SK-N-SH treated with all-trans-retinoic acid at 6 μM for 48 hours (cell line): ENCODE results near the gene NPAS3.

Experiments
- ATAC-seq: fragments of 200-7000 bp; cut with Tn5 transposase; 3 replicates; pipeline ENCODE4 v1.9.1; 2020; ENCODE audit warnings: mild to moderate bottlenecking, moderate library complexity
- ARNTL ChIP-seq: fragments of 450-650 bp; formaldehyde crosslinking; IDR thresholded peaks from 2 replicates; pipeline ENCODE4 v1.5.0; 2020; ENCODE audit warnings: low read depth, mild to moderate bottlenecking, moderate library complexity, borderline replicate concordance
- BACH2 ChIP-seq: fragments of 250-450 bp; sonication (Bioruptor Pico); IDR thresholded peaks from 2 replicates; pipeline ENCODE4 v1.9.0; 2021; ENCODE audit warnings: mild to moderate bottlenecking, borderline replicate concordance
- CREB5 ChIP-seq: fragments of 250-450 bp; sonication (Bioruptor Pico); IDR thresholded peaks from 2 replicates; pipeline ENCODE4 v1.5.1; 2020; ENCODE audit warnings: low read depth, mild to moderate bottlenecking, moderate library complexity
- CSDC2 ChIP-seq: fragments of 250-450 bp; sonication (Bioruptor Pico); IDR thresholded peaks from 2 replicates; pipeline ENCODE4 v1.5.0; 2020; ENCODE audit warnings: mild to moderate bottlenecking, moderate library complexity
- CSRNP3 ChIP-seq: fragments of 250-450 bp; sonication (Bioruptor Pico); IDR thresholded peaks from 2 replicates; pipeline ENCODE4 v1.5.1; 2021; ENCODE audit warnings: mild to moderate bottlenecking, moderate library complexity
- ESRRG ChIP-seq: fragments of 250-450 bp; sonication (Bioruptor Pico); IDR thresholded peaks from 2 replicates; pipeline ENCODE4 v1.6.1; 2021; ENCODE audit warnings: mild to moderate bottlenecking
- GLIS3 ChIP-seq: fragments of 250-450 bp; sonication (Bioruptor Pico); IDR thresholded peaks from 2 replicates; pipeline ENCODE4 v1.5.0; 2020; ENCODE audit warnings: mild to moderate bottlenecking, moderate library complexity
- ISL1 ChIP-seq: fragments of 250-450 bp; sonication (Bioruptor Pico); IDR thresholded peaks from 2 replicates; pipeline ENCODE4 v2.1.2; 2022; ENCODE audit warnings: mild to moderate bottlenecking, moderate library complexity
- OSR1 ChIP-seq: fragments of 250-450 bp; sonication (Bioruptor Pico); IDR thresholded peaks from 2 replicates; pipeline ENCODE4 v1.8.0; 2022; ENCODE audit warnings: moderate library complexity, mild to moderate bottlenecking, inconsistent platforms
- PPARA ChIP-seq: fragments of 250-450 bp; sonication (Bioruptor Pico); IDR thresholded peaks from 2 replicates; pipeline ENCODE4 v1.5.0; 2020; ENCODE audit warnings: mild to moderate bottlenecking, borderline replicate concordance
- RARB ChIP-seq: fragments of 250-450 bp; sonication (Bioruptor Pico); IDR thresholded peaks from 2 replicates; pipeline ENCODE4 v1.8.0; 2021; ENCODE audit warnings: mild to moderate bottlenecking, moderate library complexity
- TCF4 ChIP-seq: fragments of 250-450 bp; sonication (Bioruptor Pico); IDR thresholded peaks from 2 replicates; pipeline ENCODE4 v1.8.0; 2021; ENCODE audit warnings: mild to moderate bottlenecking, moderate library complexity, borderline replicate concordance
- TOX ChIP-seq: fragments of 250-450 bp; sonication (Bioruptor Pico); IDR thresholded peaks from 2 replicates; pipeline ENCODE4 v1.8.0; 2021; ENCODE audit warnings: mild to moderate bottlenecking, moderate library complexity, borderline replicate concordance
- TSHZ2 ChIP-seq: fragments of 250-450 bp; sonication (Bioruptor Pico); IDR thresholded peaks from 2 replicates; pipeline ENCODE4 v1.5.0; 2020; ENCODE audit warnings: mild to moderate bottlenecking, moderate library complexity
- ZFP3 ChIP-seq: fragments of 250-450 bp; sonication (Bioruptor Pico); IDR thresholded peaks from 2 replicates; pipeline ENCODE4 v1.5.0; 2020; ENCODE audit warnings: mild to moderate bottlenecking, moderate library complexity
- ZFP30 ChIP-seq: fragments of 450-650 bp; formaldehyde crosslinking; IDR thresholded peaks from 2 replicates; pipeline ENCODE4 v1.5.0; 2022; ENCODE audit warnings: mild to moderate bottlenecking, moderate library complexity
- ZNF565 ChIP-seq: fragments of 450-650 bp; formaldehyde crosslinking; conservative IDR thresholded peaks from 2 replicates; pipeline ENCODE4 v1.5.0; 2020; ENCODE audit warnings: low read depth, mild to moderate bottlenecking, moderate library complexity
- ZNF70 ChIP-seq: fragments of 450-650 bp; formaldehyde crosslinking; IDR thresholded peaks from 2 replicates; pipeline ENCODE4 v1.5.0; 2020; ENCODE audit warnings: mild to moderate bottlenecking, moderate library complexity
- ZNF8 ChIP-seq: fragments of 450-650 bp; formaldehyde crosslinking; IDR thresholded peaks from 2 replicates; pipeline ENCODE4 v1.5.0; 2020; ENCODE audit warnings: mild to moderate bottlenecking, moderate library complexity
- TF ChIP-seq, protein P1 (sequence below): fragments of 250-450 bp; sonication (Bioruptor Pico); IDR thresholded peaks from 2 replicates; pipeline ENCODE4 v1.8.0; 2020; ENCODE audit warnings: mild to moderate bottlenecking, moderate library complexity, borderline replicate concordance

The NPAS3 gene

DNA sequence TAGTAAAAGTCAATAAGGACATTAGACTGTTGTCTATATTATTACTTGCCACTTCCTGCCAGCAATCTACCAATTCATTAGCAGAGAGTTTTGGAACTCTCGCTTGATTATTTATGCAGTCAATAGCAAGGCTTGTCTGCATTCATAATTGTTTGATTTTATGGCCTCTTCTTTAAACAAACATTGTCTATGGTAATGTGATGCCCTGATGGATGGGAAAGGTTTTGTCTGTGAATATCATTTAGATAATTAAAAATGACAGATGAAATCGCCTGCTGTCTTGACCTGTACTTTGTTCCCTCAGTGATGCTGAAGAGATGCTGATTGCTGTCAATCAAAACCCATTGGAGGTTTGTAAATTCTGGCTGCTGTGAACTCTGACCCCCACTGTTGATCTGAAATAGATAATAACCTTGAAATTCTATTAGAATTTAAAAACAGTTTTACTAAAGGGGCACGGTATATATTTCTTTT, 455.3 kb downstream of the NPAS3 start:
- no peak for ATAC-seq
- TF ChIP-seq, protein P1, sequence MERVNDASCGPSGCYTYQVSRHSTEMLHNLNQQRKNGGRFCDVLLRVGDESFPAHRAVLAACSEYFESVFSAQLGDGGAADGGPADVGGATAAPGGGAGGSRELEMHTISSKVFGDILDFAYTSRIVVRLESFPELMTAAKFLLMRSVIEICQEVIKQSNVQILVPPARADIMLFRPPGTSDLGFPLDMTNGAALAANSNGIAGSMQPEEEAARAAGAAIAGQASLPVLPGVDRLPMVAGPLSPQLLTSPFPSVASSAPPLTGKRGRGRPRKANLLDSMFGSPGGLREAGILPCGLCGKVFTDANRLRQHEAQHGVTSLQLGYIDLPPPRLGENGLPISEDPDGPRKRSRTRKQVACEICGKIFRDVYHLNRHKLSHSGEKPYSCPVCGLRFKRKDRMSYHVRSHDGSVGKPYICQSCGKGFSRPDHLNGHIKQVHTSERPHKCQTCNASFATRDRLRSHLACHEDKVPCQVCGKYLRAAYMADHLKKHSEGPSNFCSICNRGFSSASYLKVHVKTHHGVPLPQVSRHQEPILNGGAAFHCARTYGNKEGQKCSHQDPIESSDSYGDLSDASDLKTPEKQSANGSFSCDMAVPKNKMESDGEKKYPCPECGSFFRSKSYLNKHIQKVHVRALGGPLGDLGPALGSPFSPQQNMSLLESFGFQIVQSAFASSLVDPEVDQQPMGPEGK (CRISPR knock-in tag) = no peak
- TF ChIP-seq CREB5 = no peak
- no peak for TF ChIP-seq OSR1 (CRISPR knock-in tag)
- TF ChIP-seq TCF4 (CRISPR knock-in tag) = no peak
- no peak for TF ChIP-seq BACH2 (CRISPR knock-in tag)
- no peak for TF ChIP-seq ESRRG
- TF ChIP-seq TSHZ2 (CRISPR knock-in tag) = no peak
- no peak for TF ChIP-seq ZFP3 (CRISPR knock-in tag)
- no peak for TF ChIP-seq CSRNP3 (CRISPR knock-in tag)
- no peak for TF ChIP-seq ZNF70 (CRISPR knock-in tag)
- TF ChIP-seq ARNTL (CRISPR knock-in tag) = no peak
- TF ChIP-seq ZNF565 = no peak
- no peak for TF ChIP-seq RARB (CRISPR knock-in tag)
- no peak for TF ChIP-seq CSDC2 (CRISPR knock-in tag)

GRCh38 chr14:33401311-33401710, 462.6 kb downstream of the NPAS3 start:
- TF ChIP-seq ARNTL (CRISPR knock-in tag) (no peak), GLIS3 (no peak), TOX (CRISPR knock-in tag) (no peak), ZFP30 (CRISPR knock-in tag) (no peak), ISL1 (CRISPR knock-in tag) (no peak), CSRNP3 (CRISPR knock-in tag) (no peak), TSHZ2 (CRISPR knock-in tag) (no peak), ZNF8 (no peak), PPARA (CRISPR knock-in tag) (no peak), ZNF565 (no peak)
- no peak for ATAC-seq
